ENCODE data around the gene MRPL32. TPM values are rescaled to one million over a fixed set of nuclear protein-coding genes. Genes with fewer than 3 reads are reported as not detected.
A peak's percentile ranks its signal among the peaks of the same experiment; 100 is the strongest.

The MRPL32 gene
- total RNA-seq, 6 donors from 2014 or later = 21.0 to 63.9 (median 42.3) TPM

- Histone ChIP-seq H3K9me3 (no peaks in the 10 kb centered on the region), H3K4me1 (peaks cover 31 to 59% (median 44%) of the 10 kb centered on the region in 4 donors), H3K27me3 (no peaks in the 10 kb centered on the region), H3K36me3 (peaks cover 13 to 29% (median 18%) of the 10 kb centered on the region in 4 donors), H3K27ac (peak overlapping the region; percentile 87 to 89 (median 88)), H3K4me3 (peak overlapping the region; percentile 65 to 97 (median 84))
- TF ChIP-seq CTCF (IDR thresholded peaks at IDR 0.05) = no peak
- TF ChIP-seq EP300 (IDR thresholded peaks at IDR 0.05) = no peak
- no peak for TF ChIP-seq POLR2A (IDR thresholded peaks at IDR 0.05)
- no peak for TF ChIP-seq POLR2AphosphoS5 (IDR thresholded peaks at IDR 0.05)
- DNase-seq (no peak), ATAC-seq (ENCODE audit: low FRiP score in 2 of 2) (no peak)
- WGBS, 2 donors = 0 to 1% methylated on average over 11 to 12 of the region's 12 CpGs
These were observed 736 bp upstream of the MRPL32 start for GRCh38 chr7:42931447-42931833.

- Histone ChIP-seq H3K27ac (peak overlapping the region; percentile 87 to 89 (median 88)), H3K9me3 (no peaks in the 10 kb centered on the region), H3K4me1 (peaks cover 29 to 47% (median 41%) of the 10 kb centered on the region in 4 donors), H3K4me3 (peak overlapping the region; percentile 65 to 97 (median 80)), H3K36me3 (peaks cover 13 to 32% (median 18%) of the 10 kb centered on the region in 4 donors), H3K27me3 (no peaks in the 10 kb centered on the region)
- TF ChIP-seq CTCF (IDR thresholded peaks at IDR 0.05) (no peak), EP300 (IDR thresholded peaks at IDR 0.05) (no peak), POLR2A (IDR thresholded peaks at IDR 0.05) (no peak), POLR2AphosphoS5 (IDR thresholded peaks at IDR 0.05) (no peak)
- peak in 1 of 2 donors; percentile 38 for ATAC-seq (ENCODE audit: low FRiP score in 2 of 2)
- WGBS, 2 donors = 4 to 6% methylated on average over 15 to 17 of the region's 17 CpGs
- DNase-seq = no peak
These were observed 825 bp downstream of the MRPL32 start for GRCh38 chr7:42932811-42933591.

GRCh38 chr7:42934291-42934690 lies 2.1 kb downstream of the MRPL32 start:
- Histone ChIP-seq H3K27ac (no peak overlapping the region), H3K36me3 (peaks cover 15 to 45% (median 22%) of the 10 kb centered on the region in 4 donors), H3K4me1 (peaks cover 27 to 43% (median 36%) of the 10 kb centered on the region in 4 donors), H3K27me3 (no peaks in the 10 kb centered on the region), H3K4me3 (no peak overlapping the region), H3K9me3 (no peaks in the 10 kb centered on the region)
- no peak for ATAC-seq (ENCODE audit: low FRiP score in 2 of 2)
- no peak for TF ChIP-seq POLR2A (IDR thresholded peaks at IDR 0.05)
- TF ChIP-seq CTCF (IDR thresholded peaks at IDR 0.05) = no peak
- TF ChIP-seq EP300 (IDR thresholded peaks at IDR 0.05) = no peak
- no peak for TF ChIP-seq POLR2AphosphoS5 (IDR thresholded peaks at IDR 0.05)
- DNase-seq = no peak
- WGBS, 2 donors = 68 to 84% methylated on average over 3 of the region's 3 CpGs

- DNase-seq (no peak), ATAC-seq (ENCODE audit: low FRiP score in 2 of 2) (no peak)
- H3K27me3 ChIP-seq = no peaks in the 10 kb centered on the region
- no peaks in the 10 kb centered on the region for H3K9me3 ChIP-seq
- no peak for TF ChIP-seq EP300 (IDR thresholded peaks at IDR 0.05)
- peaks cover 11 to 28% (median 20%) of the 10 kb centered on the region in 4 donors for H3K4me1 ChIP-seq
- WGBS, 2 donors = 93 to 95% methylated on average over 5 of the region's 5 CpGs
- H3K27ac ChIP-seq = no peak overlapping the region
- H3K36me3 ChIP-seq = peaks cover 15 to 58% (median 23%) of the 10 kb centered on the region in 4 donors
- H3K4me3 ChIP-seq = no peak overlapping the region
These were observed 3.7 kb downstream of the MRPL32 start for GRCh38 chr7:42935861-42936260.

GRCh38 chr7:42939457-42940240 lies 7.5 kb downstream of the MRPL32 start:
- peaks cover 15 to 58% (median 23%) of the 10 kb centered on the region in 4 donors for H3K36me3 ChIP-seq
- H3K27ac ChIP-seq = no peak overlapping the region
- H3K4me3 ChIP-seq = no peak overlapping the region
- H3K27me3 ChIP-seq = no peaks in the 10 kb centered on the region
- ATAC-seq (ENCODE audit: low FRiP score in 2 of 2) (no peak), DNase-seq (no peak)
- 86 to 93% methylated on average over 4 of the region's 4 CpGs for WGBS, 2 donors
- peaks cover 0 to 3% (median 1%) of the 10 kb centered on the region in 4 donors for H3K4me1 ChIP-seq
- TF ChIP-seq POLR2A (IDR thresholded peaks at IDR 0.05) (no peak), CTCF (IDR thresholded peaks at IDR 0.05) (no peak), POLR2AphosphoS5 (IDR thresholded peaks at IDR 0.05) (no peak), EP300 (IDR thresholded peaks at IDR 0.05) (no peak)
- no peaks in the 10 kb centered on the region for H3K9me3 ChIP-seq
